Measurements from ENCODE around the gene SYCE1.
"Not testable (repeated sequence)": the region's sequence is repeated elsewhere in the genome, so short reads cannot be mapped to it uniquely, and the experiment has no call there.

Gene SYCE1

GRCh38 chr10:133567119-133567518 is 1.7 kb upstream of the SYCE1 start:
- no peak overlapping the region for H3K4me3 ChIP-seq (ENCODE audit: low read depth, low read length)
- no peak for TF ChIP-seq CTCF (IDR thresholded peaks at IDR 0.05; ENCODE audit: low read depth, low read length)

DNA sequence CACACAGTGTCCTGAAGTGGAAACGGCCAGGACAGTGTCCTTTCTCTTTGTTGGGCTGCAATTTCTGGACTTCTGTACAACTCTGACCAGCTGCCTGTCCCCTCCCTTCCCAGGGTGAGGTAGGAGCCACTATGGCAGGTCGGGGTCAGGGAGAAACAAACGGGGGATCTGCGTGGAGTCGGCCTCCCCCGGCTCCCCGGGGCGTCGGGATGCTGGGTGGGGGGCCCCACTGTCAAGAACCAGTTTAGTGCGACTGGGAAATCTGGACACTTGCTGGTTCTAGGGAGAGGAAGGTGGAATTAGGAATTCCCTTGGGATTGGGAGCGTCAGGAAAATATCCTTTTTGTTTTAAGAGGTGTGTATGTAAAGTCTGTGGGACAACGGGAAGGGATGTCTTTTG is 567 bp downstream of the SYCE1 start:
- H3K4me3 ChIP-seq (ENCODE audit: low read depth, low read length): no peak overlapping the region
- no peak for TF ChIP-seq CTCF (IDR thresholded peaks at IDR 0.05; ENCODE audit: low read depth, low read length)

- no peak overlapping the region for H3K4me3 ChIP-seq (ENCODE audit: low read depth, low read length)
- no peak for TF ChIP-seq CTCF (IDR thresholded peaks at IDR 0.05; ENCODE audit: low read depth, low read length)
Observed at GRCh38 chr10:133559216-133559615, 6.2 kb downstream of the SYCE1 start.

DNA sequence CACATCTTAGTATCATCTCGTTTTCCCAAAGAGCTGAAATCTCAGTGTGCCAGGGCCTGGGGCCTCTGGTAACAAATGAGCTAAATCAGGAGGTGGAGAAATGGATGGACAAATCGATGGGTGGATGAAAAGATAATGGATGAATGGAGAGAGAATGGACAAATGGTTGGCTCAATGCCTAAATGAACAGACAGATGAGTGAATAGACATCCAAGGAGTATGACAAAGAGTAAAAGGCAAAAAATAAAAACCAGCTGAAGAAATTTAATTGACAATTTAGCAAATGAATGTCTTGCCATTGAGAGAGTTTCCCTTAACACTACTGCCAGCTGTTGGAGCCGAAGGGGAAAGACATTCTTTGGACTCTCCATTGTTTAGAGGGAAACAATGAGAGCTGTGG is 8.0 kb downstream of the SYCE1 start:
- H3K4me3 ChIP-seq (ENCODE audit: low read depth, low read length): no peak overlapping the region
- no peak for TF ChIP-seq CTCF (IDR thresholded peaks at IDR 0.05; ENCODE audit: low read depth, low read length)

GRCh38 chr10:133555521-133555920 is 9.9 kb downstream of the SYCE1 start:
- TF ChIP-seq CTCF (IDR thresholded peaks at IDR 0.05; ENCODE audit: low read depth, low read length): no peak
- no peak overlapping the region for H3K4me3 ChIP-seq (ENCODE audit: low read depth, low read length)

- TF ChIP-seq CTCF (IDR thresholded peaks at IDR 0.05; ENCODE audit: low read depth, low read length): no peak
- H3K4me3 ChIP-seq (ENCODE audit: low read depth, low read length): no peak overlapping the region
Observed at GRCh38 chr10:133554600-133554999, 10.8 kb downstream of the SYCE1 start.

DNA sequence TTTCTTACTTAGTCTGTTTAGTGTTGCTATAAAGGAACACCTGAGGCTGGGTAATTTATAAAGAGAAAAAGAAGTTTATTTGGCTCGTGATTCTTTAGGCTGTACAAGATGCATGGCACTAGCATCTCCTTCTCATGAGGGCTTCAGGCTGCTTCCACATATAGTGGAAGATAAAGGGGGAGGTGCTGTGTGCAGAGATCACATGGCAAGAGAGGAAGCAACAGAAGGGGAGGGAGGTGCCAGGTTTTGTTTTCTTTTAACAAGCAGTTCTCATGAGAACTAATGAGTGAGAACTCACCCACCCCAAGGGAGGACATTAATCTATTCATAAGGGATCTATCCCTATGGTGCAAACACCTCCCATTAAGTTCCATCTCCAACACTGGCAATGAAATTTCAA is 20.9 kb downstream of the SYCE1 start:
- no peak for TF ChIP-seq CTCF (IDR thresholded peaks at IDR 0.05; ENCODE audit: low read depth, low read length)
- no peak overlapping the region for H3K4me3 ChIP-seq (ENCODE audit: low read depth, low read length)

GRCh38 chr10:133541441-133541975 is 23.9 kb downstream of the SYCE1 start:
- not testable (repeated sequence) for H3K4me3 ChIP-seq (ENCODE audit: low read depth, low read length)

Data from WI38 (cell line).